ENCODE results near the gene POU2AF3.

POU2AF3 gene

DNA sequence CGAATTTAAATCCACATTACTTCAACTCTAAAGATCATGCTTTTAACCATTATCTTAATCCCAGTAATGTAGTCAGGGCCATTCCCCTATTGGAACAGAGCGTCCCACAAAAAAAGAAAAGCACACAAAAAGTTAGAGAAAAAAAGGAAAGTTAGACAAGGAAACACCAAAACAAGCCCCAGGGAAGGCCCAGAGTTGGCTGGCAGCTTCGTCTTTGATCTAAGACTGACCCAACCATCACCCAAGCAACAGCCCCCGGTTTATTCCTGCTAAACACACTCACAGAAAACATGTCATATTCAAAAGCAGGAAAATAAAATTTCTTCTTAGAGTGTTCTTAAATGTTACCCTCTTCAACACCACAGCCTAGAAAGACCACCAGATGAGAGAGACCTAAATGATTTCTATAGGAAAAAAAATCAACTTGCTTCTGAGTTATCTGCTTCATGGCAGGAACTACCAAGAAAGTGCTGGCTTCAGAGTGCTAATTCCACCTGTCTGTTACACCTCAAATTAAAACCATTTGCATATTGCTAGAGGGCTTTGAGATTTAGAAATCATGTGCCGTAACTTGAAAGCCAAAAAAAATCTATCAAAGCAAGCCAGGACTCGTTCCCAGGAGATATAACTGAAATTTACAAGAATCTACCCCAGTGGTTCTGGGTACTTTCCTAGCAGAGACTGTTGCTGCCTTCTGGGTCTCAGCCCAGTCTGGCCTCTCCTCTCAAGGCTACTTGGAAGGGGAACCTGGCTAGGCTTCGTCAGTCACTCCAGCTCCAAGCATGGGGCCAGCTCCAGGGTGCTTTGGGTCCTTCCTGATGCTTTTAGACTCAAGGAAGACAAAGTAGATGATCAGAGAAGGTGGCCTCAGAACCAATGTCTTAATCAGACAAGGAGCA is 31.2 kb downstream of the POU2AF3 start:
- no peak for DNase-seq (ENCODE audit: low read depth)

DNA sequence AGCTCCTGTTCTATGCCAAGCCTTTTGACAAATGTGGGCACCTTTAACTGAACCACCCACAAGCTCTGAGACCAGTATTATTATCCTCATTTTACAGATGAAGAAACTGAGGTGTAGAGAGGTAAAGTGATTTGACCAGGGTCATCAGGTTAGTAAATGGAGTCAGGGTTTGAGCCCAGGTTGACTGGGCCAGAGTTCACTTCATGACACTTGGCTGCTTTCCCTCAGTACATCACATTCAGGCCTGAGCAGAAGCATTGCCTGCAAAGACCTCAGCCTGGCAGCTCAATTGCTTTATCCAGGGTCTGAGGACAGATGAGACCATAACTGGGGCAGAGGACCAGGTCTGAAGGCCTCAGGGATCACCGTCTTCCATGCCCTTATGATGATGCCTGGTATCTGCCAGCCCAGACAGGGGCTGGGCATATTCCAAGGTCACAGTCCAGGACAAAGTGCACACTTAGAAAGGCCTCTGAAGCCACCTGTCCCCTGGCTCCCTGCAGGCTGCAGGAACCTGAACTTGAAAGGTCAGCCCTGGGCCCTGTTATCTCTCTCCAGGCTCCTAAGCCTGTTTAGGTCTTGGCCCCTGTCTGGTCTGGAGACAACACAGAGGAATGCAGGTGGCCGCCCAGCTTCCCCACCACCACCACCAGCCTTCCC is 32.0 kb downstream of the POU2AF3 start:
- DNase-seq (ENCODE audit: low read depth) = no peak

DNA sequence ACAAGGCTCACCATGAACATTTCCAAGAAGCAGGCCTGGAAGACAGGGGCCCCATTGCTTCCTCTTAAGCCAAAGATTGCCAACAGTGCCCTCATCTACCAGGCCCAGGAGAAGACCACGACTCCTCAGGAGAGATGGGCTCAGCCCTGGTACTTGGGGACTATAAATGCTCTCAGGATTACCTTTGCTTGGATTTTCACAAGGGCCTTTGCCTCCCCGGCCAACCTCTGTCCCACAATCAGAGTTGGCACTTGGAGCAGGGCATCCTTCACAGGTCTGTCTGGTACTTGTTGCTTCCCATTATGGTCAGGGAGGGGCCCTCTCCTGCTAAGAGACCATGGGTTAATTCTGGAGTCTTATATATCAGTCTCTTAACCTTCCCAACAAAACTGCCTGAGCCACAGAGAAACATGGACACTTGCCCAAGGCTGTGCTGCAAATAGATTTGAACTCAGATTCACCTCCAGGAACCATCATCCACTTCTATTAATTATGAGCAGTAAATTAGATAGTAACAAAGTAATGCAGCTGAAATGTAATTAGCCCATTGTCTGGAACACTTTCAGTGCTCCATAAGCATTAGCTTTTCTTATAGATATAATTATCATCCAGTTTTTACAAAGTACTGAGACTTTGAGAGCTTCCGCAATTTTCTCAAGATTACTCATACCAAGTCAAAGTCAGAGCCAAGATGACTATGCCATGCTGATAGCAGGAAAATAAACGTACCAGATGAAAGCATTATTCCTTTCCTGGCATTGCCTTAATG is 33.5 kb downstream of the POU2AF3 start:
- no peak for DNase-seq (ENCODE audit: low read depth)

DNA sequence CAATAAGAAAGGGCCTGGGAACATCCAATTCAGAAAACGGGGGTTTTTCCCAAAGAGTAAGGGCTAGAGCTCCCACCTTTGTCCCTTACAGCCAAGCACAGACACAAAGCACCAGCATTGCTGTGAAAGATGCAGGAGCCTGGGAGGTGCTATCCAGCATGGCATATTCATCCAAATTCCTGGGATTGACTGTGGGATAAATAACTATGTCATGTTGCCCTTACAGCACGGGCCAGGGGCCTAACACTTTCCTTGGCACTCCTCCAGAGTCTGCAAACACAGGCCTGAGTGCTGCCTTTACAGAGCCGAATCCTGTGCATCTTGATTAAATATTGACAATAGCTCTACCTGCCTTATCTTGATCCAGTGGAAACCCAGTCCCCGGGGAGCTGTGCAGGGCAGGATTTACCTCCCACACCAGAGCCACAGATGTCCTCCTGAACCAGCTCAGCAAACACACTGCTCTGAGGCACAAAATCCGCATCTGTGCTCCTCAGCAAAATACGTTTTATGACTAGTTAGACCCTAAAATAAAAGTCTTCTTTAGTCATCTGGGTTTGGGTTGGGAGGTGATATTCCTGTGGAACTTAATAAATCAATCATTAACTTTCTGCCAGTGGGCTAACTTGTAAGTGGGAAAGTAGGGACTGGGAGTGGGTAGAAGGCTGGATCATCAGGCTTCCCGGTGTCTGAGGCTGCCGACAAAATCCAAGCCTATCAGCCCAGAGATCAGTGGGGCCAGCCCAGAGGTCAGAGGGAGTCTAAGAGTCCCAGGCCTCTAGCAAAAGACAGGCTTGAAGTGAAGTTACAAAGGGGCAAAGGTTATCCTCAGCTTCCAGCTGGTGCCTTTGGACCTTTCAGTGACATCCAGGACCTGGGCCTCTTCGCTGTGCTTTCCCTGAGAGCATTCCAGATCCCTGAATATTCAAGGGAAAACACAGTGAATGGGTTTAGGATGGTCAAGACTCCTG is 36.5 kb downstream of the POU2AF3 start:
- no peak for DNase-seq (ENCODE audit: low read depth)

DNA sequence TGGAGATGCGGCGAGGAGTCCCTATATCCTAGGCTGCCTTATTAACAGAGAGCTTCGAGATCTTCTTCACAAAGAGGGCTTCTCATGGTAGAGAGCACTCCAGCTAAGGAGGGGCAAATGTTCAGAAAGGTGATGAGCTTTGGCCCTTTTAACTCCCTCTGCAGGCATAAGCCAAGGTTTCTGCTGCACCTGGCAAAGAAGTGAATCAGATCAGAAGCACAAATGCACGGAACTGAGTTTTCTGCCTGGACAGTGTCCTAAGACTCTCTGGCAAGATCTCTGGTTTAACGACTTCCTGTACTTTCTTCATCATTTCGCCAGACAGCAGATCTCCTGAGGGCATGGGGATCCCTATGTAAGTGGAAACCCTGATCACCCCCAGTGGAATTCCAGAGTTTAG is 37.2 kb downstream of the POU2AF3 start:
- DNase-seq (ENCODE audit: low read depth) = no peak

DNA sequence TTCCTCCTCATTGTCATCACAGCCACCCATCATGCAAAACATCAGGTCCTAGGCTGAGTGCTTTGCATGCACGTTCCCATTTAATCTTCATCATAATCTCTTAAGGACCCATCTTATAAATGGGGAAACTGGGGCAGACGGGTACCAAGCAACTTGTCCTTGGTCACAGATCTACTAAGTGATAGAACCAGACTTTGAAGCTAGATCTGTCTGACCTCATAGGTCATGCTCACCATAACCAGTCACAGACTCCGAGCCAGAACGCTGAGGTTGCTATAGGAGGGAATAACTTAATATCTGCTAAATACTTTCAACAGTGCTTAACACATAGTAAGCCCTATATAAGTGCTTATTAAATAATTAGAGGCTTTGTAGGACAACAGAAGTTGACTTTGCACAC is 37.7 kb downstream of the POU2AF3 start:
- DNase-seq (ENCODE audit: low read depth) = no peak

DNA sequence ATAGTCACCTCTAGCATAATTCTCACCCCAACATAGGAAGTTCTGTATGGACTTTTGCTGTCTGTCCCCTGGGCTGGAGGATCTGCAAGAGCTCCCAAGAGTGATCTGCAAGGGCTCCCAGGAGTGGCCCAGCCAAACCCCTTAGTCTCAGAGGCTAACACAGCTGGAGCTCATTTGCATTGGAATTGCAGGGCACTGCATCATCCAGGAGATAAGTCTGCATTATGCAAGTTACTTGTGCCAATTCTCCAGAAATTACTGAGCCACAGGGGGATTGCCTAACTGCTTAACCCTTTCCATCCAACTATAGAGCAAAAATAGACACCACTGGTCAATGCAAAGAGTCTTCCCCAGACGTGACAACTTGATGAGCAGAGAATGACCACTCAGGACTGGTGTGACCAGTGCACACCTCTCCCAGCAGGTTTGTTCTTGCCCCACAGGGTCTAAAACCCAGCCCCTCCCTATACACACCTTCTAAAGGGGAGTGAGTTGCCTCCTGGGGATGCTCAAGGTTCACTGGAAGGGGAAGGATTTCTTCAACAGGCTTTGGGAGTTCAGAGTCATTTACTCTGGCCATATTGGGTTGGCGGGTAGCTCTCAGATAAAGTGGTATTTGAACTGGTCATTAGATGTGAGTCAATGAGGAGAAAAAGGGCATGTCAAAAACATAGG is 38.4 kb downstream of the POU2AF3 start:
- DNase-seq (ENCODE audit: low read depth) = peak; percentile 95

DNA sequence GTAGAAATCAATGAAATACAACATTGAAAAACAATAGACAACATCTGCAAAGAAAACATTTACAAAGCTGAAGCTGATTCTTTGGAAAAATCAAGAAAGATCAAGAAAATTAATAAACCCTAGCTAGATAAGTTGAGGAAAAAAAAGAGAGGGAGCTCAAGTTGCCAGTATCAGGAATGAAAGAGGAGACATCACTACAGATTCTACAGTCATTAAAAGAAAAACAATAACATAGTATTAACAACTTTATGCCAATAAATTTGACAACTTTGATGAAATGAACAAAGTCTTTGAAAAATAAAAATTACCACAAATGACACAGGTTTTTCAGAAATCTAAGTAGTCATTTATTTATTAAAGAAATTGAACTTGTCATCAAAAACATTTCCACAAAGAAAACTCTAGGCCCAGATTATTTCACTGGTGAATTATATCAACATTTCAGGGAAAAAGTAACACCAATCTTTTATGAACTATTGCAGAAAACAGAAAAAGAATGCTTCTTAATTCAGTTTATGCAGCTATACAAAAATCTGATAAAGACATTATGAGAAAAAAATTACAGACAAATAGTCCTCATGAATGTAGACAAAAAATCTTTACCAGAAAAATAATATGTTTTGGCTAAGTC is 41.5 kb downstream of the POU2AF3 start:
- DNase-seq (ENCODE audit: low read depth) = no peak

DNA sequence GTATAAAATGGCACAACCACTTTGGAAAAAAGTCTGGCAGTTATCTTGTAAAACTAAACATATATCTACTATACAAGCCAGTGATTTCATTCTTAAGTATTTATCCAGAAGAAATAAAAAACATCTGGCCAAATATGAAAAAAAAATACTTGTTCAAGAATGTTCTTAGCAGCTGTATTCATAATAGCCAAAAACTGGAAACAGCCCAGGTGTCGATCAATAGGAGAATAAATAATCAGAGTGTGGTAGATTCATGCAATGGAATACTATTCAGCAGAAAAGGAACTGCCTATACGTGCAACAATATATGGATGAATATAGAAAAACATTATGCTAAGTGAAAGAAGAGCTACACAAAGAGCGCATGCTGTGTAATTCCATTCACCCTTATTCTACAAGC is 44.0 kb downstream of the POU2AF3 start:
- no peak for DNase-seq (ENCODE audit: low read depth)

DNA sequence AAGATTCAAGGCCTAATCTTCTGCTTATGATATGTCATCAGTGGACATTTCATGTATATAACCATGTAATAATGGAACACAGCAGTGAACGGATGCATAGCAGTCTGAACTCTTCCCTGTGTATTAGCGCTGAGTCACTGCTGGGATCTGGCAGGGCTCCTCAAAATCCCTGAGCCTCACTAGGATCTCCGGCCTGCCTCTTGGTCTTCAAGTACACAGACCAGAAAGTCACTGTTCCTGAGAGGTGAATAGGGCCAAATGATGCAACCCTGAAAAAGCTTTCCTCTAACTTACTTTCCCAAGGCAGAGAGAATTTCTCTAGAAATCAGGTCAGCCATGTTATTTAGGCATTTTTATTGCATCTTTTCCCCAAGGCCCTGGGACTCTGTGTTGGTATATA is 45.7 kb downstream of the POU2AF3 start:
- DNase-seq (ENCODE audit: low read depth) = peak; percentile 87

DNA sequence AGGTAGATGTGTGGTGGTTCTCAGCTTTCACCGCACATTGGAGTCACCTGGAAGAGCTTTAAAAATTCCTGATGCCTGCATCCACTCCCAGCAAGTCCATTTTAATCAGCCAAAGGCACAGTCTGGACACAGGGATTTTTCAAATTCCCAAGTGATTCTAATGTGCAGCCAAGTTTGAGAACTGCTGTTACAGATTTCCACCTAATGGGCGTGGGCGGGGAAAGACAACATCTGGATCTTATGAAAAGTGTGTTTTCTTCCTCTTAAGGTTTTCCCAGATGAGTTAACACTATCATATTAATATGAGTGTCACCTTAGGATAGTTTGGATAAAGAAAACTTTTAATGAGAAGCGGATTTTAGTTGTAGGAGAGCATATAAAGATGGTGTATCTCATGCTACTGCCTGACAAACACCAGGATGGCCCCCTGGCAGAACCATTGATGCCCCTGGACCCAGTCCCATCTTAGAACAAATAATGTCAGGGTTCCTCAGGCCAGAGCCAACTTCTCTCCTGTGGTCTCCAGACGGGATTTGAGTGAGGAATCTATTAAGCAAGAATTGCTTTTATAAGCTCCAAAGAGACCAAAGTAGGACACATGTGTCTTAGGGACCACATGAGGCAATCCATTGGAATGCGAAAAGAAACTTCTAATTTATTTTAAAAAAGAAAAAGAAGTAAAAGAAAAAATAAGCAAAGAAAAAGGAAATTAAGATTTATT is 48.8 kb downstream of the POU2AF3 start:
- no peak for DNase-seq (ENCODE audit: low read depth)

DNA sequence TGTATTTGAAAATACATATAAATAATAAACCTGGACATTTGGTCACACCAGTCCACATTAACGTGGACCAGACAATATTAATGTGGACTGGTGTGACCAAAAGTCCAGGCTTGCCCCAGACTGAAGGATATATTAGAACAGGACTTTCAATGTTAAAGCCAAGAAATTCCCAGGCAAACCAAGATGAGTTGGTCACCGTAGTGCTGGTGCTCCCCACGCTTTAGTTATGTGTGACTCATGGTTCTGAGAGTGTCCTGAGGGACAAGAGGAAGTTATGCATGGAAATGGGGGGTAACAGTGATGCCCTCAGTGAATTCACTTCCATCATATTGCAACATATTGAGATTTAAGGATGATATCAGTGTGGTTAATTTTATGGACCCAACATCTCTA is 49.4 kb downstream of the POU2AF3 start:
- no peak for DNase-seq (ENCODE audit: low read depth)

DNA sequence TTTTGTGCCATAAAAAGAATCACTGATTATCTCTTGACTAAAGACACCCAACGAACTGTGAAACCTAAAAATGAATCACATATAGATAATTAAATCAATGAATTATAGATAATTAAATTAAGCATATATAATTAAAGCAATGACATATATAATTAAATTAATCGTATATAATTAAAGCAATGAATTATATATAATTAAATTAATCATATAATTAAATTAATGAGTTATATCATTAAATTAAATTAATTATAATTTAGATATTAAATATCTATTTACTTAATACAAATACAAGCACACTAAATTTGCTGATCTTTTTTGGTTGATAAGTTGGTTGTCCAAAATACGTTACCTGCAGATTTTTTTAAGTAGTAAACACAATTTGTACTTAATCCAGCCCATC is 49.8 kb downstream of the POU2AF3 start:
- no peak for DNase-seq (ENCODE audit: low read depth)

DNA sequence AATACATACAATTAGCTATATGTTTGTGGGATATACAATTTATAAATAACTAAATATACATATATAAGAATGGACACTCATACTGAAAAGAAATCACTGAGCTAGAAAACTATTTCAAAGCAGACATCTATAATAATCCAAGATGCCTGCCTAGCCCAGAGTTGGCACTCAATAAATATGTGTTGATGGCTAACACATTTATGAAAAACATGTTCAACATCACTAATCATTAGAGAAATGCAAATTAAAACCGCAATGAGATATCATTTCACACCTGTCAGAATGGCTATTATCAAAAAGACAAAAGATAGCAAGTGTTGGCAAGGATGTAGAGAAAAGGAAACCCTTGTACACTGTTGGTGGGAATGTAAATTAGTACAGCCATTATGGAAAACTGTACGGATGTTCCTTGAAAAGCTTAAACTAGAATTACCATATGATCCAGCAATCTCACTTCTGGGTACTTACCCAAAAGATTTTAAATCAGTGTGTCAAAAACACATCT is 50.9 kb downstream of the POU2AF3 start:
- DNase-seq (ENCODE audit: low read depth) = no peak

DNA sequence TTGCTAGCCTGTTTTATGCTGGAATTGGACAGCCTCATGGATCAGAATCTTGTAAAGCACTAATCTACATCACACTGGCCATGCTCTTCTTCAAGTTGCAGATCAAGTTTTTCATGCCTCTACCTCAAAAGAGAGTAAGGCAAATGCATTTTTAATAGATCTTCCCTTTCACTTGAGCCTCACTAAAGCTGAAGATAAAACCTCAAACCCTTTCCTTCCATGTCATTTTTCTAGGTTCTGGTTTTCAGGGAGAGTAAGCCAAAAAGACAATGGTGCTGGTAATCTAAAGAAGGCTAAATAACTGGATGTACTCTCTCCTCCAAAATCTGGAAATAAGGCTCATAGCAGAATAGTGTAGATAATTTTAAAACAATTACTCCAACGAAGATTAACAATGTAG is 52.5 kb downstream of the POU2AF3 start:
- DNase-seq (ENCODE audit: low read depth) = no peak

DNA sequence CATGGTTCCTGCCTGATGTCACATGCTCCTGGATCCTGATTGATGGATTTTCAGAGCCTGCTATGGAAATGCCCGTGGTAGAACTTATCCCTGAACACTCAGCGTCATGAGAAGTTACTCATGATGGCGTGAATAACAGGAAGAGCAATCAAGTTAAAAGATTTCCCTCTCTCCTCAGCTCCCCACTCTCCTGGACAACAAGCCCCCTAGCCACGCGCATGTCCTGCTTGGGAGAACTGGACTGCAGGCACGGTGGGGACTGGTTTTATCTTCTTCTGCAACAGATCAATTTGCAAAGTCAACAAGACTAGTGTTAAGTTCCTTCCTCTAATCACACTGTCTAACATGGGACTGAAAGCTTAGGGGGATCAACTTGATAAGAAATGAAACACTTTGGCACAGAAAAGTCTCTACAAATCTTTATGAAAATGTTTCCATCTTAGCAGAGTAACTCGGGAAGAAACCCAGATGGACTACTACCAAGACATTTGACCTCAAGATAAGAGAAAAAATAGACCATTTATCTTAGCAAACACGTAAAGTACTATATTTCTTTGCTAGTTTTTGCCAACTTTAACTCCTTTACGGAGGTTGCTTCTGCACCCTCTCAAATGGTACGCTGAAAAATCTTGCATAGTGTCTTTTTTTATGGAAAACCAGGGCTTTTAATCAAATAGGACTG is 53.2 kb downstream of the POU2AF3 start:
- DNase-seq (ENCODE audit: low read depth) = no peak

DNA sequence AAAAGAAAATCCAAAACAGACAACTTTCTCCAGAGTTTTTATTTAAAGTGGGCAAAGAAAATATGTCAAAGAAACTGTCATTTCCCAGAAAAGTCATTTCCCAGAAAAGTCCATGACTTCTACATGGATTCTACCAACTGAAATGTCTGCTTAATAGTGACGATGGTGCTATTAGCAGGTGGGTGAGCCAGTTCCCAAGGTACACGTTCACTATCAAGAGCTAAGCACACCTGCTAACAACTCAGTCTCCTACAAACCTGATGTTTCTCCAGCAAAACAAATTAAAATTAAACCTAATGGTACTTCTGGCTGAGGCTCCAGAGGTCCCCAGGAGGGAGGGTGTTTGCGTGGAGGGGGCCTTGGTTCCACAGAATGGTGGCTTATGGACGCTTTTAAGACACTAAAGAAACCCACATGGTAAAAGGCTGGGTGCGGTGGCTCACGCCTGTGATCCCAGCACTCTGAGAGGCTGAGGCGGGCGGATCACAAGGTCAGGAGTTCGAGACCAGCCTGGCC is 53.9 kb downstream of the POU2AF3 start:
- no peak for DNase-seq (ENCODE audit: low read depth)

DNA sequence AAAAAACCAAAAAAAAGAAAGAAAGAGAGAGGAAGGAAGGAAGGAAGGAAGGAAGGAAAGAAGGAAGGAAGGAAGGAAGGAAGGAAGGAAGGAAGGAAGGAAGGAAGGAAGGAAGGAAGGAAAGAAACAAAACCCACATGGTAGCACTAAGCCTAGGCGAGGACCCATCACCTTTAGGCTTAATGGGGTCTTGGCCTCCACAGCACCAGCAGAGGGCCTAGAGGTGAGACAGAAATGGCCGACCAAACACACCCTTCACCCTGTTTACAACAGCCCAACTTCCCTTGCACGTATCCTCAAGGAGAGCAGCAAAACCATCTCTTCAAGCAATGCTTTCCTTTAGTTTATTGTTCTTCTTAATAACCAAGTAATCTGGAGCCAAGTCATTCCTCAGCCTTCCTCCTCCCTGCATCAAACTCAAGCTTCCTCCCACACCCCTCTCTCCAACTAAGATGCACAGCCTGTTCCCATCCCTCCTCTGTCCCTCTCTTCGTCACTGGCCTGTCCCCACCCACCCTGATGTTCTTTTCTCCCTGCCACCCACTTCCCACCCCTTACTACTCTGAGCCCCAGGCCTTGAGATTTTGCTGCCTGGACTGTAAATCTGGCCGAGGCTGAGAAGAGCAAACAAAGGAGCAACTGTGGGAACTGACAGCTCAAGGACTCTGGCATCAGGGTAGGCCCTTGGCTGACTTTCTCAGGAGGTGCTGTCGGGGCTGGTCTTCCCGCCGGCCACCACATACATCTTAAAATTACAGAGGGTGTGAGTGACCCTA is 54.8 kb downstream of the POU2AF3 start:
- no peak for DNase-seq (ENCODE audit: low read depth)
